Panc1 (cell line): ENCODE data around the gene KRT38.

ENCODE experiments used
- POLR2AphosphoS5 ChIP-seq: IDR thresholded peaks from 2 replicates; pipeline ENCODE4 v1.6.1; 2012; ENCODE audit warnings: mild to moderate bottlenecking, low read depth, low read length, moderate library complexity
- REST ChIP-seq, 2 experiments: IDR thresholded peaks; 2 replicates each; pipeline ENCODE4 v1.6.1; 2011 to 2012; ENCODE audit warnings: low read depth in 2 of 2, control low read depth in 1 of 2, low read length in 1 of 2, mild to moderate bottlenecking in 1 of 2, moderate library complexity in 1 of 2; ENCODE audit not compliant: insufficient read depth in 1 of 2
- TCF7L2 ChIP-seq: IDR thresholded peaks from 2 replicates; pipeline ENCODE4 v1.6.1; 2011; ENCODE audit warnings: mild to moderate bottlenecking, low read depth, low read length, inconsistent platforms
- TF ChIP-seq, protein P1 (sequence below): fragments of 450-650 bp; IDR thresholded peaks from 2 replicates; pipeline ENCODE4 v1.5.1; 2017; ENCODE audit warnings: mild to moderate bottlenecking

DNA sequence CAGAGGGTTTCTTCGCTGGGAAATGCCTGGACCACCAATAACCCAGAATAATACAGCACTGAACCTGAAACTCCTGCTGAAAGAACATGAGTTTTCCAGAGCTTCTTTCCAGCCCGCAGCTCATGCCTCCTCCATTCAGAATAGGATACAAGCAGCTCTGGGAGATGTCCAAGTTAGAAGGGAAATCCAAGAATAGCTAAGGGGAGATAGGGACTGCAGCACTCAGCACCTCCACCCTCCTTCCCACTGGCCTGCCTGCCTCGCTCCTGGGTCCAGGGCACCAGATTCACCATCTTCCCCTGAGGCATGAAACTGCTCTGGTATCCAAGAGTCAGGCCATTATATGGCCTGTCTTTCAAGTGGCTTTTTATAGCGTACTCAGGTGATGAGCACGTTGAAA is 47.5 kb downstream of the KRT38 start:
- TF ChIP-seq, protein P1, sequence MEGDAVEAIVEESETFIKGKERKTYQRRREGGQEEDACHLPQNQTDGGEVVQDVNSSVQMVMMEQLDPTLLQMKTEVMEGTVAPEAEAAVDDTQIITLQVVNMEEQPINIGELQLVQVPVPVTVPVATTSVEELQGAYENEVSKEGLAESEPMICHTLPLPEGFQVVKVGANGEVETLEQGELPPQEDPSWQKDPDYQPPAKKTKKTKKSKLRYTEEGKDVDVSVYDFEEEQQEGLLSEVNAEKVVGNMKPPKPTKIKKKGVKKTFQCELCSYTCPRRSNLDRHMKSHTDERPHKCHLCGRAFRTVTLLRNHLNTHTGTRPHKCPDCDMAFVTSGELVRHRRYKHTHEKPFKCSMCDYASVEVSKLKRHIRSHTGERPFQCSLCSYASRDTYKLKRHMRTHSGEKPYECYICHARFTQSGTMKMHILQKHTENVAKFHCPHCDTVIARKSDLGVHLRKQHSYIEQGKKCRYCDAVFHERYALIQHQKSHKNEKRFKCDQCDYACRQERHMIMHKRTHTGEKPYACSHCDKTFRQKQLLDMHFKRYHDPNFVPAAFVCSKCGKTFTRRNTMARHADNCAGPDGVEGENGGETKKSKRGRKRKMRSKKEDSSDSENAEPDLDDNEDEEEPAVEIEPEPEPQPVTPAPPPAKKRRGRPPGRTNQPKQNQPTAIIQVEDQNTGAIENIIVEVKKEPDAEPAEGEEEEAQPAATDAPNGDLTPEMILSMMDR = no peak
- TF ChIP-seq REST (IDR thresholded peaks at IDR 0.05; ENCODE audit: insufficient read depth in 1 of 2, low read depth in 2 of 2, low read length in 1 of 2) (no peak), POLR2AphosphoS5 (no peak), TCF7L2 (no peak)
